ENCODE measurements around the gene GPSM1.

DNA sequence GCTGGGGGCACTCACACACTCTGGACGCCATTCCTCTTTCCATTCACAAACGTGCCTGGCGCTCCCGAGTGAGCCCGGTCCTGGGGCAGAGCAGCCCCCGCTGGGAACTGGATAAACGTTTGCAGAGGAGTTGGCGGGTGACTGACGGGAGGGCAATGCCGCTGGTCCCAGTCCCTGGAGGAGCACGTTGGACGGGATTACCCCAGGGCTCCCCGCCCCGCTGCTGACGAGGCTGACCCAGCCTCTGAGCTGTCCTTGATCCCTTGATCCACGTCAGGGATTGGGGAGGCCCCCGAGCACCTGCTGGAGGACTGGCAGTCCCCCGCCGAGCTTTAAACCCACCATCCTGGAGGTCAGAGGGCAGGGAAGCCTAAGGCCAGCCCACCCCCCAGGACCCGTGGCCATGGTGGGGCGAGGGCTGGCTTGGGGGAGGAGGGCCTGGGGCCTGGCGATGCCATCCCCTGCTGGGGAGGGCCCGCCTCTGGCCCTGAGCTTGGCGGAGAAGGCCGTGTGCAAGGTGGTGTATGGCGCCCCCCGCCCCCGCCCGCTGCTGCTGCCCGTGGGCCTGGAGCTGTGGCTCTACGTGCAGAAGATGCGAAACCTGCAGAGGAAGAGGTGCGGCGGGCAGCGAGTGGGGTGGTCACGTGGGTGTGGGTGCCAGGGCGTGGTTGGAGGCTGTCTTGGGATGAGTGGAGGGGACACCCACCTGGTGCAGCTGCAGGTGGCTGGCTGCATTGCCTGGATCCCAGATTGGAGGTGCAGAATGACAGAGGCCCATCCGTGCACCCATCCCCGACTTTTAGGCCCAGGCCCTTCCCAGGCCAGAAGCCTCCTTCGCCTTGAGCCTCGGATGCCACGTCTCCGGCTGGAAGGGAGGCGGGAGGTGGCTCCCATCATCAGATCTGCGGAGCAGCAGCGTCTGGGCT, 4.5 kb downstream of the GPSM1 start:
- TF ChIP-seq POLR2A (IDR thresholded peaks at IDR 0.05) (no peak), POLR2AphosphoS5 (IDR thresholded peaks at IDR 0.05) (peak in 1 of 3 donors; percentile 6)
